ENCODE results near the gene LSM5.

The LSM5 gene

DNA sequence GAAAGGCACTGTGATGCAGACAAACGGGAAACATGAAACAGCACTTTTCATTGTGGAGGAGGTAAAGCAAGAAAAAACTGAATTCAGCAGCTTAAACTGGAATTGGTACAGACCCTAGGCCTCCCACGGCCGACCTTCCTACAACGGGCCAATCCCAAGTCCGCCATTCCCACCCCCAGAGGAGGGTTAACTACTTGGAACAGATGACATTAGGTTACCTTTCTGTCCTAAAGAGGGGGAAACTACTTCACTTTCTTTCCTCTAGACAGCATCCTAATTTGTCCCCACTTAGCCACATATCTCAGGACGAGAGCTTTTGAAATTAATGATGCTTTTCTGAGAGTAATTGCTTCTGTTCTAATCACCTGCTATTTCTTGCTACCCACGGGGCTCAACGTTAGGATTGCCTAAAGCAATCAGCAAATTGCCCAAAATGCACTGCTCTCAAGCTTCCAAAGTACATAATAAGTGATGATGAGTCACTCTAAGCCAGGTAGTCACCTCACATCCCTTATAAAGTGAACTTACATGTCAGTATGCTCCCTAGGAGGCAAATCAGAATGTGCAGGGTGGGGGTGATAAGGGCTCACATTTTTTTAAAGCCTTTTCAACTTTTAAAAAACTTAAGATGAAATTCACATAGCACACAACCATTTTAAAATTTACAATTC is 36.7 kb downstream of the LSM5 start:
- Mint-ChIP-seq H3K27ac (no peak overlapping the region), H3K36me3 (no peaks in the 10 kb centered on the region), H3K9me3 (peaks cover 3% of the 10 kb centered on the region), H3K4me3 (no peak overlapping the region), H3K4me1 (no peaks in the 10 kb centered on the region)
- no peak for DNase-seq (ENCODE audit: low spot score in 2 of 2)
- no peak for ATAC-seq

DNA sequence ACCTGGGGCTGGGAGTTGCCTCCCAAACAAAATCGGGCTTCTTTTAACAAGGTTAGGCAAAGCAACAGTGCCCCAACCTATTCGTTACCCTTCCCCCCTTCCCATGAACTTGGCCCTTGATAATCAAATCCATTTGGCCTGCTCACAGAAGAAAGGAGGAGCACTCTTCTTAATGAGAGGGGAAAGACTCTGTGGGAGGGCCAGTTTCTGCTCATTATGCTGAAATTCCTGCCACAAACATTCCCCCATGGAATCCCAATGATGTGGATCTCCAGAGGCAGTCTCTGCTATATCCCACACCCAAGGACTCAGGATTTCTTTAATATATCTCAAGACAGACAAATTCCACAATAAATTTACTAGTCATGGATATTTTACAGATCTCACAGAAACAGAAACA is 43.0 kb downstream of the LSM5 start:
- H3K36me3 Mint-ChIP-seq, result no peaks in the 10 kb centered on the region
- no peak overlapping the region for H3K4me3 Mint-ChIP-seq
- DNase-seq (ENCODE audit: low spot score in 2 of 2) (no peak), ATAC-seq (no peak)
- H3K4me1 Mint-ChIP-seq, result no peaks in the 10 kb centered on the region
- no peak overlapping the region for H3K27ac Mint-ChIP-seq
- peaks cover 8% of the 10 kb centered on the region for H3K9me3 Mint-ChIP-seq

DNA sequence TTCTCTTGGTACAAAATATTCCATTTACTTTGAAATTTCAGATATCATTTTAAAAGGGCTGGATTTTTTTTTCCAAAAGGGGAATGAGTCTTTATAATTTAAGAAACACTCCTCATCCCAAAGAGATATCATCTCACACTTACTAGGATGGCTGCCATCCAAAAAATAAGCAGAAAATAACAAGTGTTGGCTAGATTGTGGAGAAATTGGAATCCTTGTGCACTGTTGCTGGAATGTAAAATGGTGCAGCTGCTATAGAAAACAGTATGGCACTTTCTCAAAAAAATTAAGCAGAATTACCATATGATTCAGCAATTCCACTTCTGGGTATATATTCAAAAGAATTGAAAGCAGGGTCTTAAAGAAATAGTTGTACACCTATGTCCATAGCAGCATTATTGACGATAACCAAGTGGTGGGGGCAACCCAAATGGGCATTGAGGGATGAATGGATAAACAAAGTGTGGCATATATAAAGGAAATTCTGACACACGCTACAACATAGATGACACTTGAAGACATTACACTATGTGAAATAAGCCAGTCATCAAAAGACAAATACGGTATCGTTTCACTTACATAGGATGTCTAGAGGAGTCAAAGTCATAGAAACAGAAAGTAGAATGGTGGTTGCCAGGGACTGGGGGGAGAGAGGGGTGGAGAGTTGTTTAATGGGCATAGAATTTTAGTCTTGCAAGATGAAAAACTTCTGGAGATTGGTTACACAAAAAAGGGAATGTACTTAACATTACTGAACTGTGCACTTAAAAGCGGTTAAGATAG is 53.8 kb downstream of the LSM5 start:
- H3K4me3 Mint-ChIP-seq, result no peak overlapping the region
- H3K9me3 Mint-ChIP-seq, result no peaks in the 10 kb centered on the region
- H3K4me1 Mint-ChIP-seq, result no peaks in the 10 kb centered on the region
- H3K27ac Mint-ChIP-seq, result no peak overlapping the region
- no peaks in the 10 kb centered on the region for H3K36me3 Mint-ChIP-seq
- no peak for DNase-seq (ENCODE audit: low spot score in 2 of 2)
- ATAC-seq, result no peak
